GM21529 (cell line): ENCODE measurements around the gene SLC13A3.

Source experiments
- ATAC-seq: cut with Tn5 transposase; IDR thresholded peaks from one replicate; pipeline ENCODE4 v1.9.1; 2021; ENCODE audit not compliant: unreplicated experiment

SLC13A3 gene

DNA sequence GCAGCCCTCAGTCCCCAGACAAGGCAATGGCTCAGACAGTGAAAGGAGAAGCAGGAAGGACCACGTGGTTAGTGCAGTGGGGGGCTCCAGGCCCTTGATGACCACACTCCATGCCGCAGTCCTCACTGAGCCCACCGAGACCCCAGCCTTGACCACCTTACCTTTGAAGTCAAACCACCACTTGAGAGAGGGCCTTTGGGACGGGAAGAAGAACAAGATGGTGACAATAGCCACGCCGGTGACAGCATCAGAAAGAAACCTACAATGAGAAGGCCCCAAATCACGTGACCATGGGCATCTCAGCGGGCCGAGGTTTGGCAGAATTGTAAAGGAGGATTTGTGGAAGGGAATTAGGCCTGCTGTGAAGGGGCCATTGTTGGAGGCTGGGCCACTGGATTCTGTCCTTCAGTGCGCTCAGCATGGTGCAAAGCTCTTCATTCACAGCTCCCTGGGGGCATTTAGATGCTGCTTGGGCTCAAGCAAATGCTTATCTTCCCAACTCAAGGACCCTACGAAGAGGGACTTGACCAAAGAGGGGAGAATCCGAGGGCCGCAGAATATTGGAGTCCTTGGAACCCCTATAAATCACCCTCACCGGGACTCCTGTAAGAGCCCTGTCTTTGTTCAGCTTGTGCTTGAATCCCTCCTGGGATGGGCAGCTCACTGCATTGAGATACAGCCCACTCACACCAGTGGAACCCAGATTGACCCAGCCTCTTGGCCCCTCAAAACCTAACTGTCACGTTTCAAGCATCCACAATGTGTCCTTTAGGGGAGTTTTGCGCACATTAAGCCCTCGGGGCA is 67.6 kb downstream of the SLC13A3 start:
- no peak for ATAC-seq

DNA sequence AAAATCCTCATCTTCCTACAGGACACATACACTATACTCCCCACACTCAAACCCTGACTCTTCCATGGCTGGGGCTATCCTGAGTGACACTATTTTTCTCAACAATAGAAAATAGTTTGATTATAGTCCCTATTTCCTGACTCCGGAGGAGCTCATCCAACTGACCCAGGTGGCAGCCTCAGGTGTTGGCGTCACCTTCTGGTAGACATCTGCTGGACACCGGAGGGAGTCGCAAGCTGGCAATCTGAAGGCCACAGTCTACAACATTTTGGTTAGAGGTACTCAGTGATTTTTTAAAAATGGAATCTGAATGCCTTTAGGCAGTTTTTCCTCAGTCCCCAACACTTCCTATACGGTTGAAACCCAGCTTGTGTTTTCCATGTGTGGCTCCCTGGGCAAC is 68.6 kb downstream of the SLC13A3 start:
- no peak for ATAC-seq

DNA sequence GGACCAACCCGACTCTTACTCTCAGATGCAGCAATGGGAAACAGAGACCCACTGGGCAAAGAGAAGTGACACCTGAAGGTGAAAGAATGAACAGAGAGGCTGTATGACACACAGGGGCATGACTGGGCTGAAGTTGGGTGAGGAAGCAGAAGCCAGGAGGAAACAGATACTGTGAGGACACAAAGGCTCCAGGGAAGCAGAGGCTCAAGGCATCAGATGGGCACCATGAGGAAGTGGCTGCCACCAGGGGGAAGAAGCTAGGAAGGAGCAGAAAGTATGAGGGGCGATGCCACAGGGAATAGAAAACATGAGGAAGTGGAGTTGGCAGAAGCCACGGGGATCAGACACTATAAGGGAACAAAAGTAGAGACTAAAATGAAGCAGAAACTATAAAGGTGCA is 69.9 kb downstream of the SLC13A3 start:
- ATAC-seq, result no peak

DNA sequence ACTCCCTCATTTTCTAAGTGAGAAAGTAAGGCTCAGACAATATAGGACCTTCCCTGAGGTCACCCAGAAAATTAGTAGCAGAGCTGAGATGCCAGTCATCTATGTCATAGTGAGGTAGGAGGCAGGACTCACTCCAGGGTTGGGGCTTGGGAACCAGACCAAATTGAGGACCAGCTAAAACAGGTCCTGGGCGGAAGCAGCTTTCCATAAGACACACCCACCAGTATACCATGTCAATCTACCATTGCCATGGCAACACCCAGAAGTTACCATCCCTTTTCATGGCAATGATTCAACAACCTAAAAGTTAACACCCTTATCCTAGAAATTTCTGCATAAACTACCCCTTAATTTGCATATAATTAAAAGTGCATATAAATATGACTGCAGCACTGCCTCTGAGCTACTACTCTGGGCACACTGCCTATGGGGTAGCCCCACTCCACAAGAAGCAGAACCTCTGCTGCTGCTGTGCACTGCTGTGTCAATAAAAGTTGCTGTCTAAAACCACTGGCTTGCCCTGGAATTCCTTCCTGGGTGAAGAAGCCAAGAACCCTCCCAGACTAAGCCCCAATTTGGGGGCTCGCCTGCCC is 70.5 kb downstream of the SLC13A3 start:
- ATAC-seq, result no peak

DNA sequence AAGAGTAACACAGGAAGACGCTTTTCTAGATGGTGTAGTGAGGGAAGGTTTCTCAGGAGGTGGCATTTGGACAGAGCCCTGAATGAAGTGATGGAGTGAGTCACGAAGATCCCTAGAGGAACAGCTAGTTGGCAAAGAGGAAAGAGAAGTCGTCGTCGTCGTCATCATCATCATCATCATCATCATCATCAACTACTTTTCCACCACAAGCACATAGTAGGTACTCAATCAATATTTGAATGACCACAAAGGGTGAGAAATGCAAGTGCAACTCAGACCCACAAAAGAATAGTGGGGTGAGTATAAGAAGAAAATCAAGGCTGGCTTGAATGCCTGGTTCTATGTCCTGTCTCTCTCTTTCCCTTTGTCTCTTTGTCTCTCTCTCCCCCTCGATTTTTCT is 72.5 kb downstream of the SLC13A3 start:
- no peak for ATAC-seq

DNA sequence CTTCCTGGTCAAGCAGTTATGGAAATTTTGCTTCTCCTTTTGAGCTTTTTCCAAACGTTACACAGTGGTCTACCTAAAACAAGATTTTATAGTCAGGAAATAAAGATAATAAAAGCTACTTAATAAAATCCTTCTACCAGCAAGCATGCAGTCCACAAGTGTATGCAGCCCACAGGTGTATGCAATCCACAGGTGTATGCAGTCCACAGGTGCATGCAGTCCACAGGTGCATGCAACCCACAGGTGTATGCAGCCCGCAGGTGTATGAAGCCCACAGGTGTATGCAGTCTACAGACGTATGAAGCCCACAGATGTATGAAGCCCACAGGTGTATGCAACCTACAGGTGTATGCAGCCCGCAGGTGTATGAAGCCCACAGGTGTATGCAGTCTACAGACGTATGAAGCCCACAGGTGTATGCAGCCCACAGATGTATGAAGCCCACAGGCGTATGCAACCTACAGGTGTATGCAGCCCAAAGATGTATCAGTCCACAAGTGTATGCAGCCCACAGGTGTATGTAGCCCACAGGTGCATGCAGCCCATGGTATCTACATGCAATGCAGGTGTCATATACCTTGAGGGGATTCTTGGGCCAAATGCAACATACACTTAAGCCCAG is 74.4 kb downstream of the SLC13A3 start:
- no peak for ATAC-seq

DNA sequence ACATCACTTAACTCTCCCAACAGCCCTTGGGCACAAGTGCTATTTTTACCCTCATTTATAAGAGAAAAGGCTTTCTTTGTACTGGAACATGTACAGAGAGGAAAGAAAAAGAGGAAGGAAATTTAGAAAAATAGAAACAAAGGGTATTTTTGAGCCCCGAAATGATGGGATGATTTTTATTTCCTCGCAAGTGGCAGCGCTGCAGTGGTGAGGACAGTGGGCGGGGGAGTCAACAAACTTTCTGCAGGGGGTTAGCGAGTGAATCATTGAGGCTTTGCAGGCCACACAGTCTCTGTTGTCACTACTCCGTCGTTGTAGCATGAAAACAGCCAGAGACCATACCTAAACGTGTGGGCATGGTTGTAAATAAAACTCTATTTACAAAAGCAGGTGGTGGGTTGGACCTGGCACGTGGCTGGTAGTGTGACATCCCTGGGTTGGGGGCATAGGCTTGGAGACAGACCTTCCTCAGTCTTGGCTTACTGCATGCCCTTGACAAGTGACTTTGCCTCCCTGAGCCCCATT is 75.3 kb downstream of the SLC13A3 start:
- ATAC-seq, result no peak

DNA sequence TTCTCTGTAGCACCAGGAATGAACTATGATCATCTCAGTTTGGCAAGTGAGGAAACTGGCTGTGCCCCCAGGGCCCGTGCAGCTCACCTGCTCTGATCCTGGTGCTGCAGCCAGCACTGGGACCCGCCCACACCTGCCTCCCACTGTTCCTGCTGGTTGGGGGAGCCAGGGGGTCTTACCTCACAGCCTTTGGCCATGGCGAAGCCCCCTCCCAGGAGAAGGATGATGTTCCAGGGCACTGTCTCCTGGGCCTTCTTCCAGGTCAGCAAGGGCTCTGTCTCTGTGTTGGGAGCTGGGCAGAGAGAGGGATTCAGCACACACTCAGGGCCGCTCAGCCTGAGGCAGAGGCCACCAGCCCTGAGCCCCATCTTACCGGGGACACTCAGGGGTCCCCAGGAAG is 75.9 kb downstream of the SLC13A3 start:
- ATAC-seq, result no peak

DNA sequence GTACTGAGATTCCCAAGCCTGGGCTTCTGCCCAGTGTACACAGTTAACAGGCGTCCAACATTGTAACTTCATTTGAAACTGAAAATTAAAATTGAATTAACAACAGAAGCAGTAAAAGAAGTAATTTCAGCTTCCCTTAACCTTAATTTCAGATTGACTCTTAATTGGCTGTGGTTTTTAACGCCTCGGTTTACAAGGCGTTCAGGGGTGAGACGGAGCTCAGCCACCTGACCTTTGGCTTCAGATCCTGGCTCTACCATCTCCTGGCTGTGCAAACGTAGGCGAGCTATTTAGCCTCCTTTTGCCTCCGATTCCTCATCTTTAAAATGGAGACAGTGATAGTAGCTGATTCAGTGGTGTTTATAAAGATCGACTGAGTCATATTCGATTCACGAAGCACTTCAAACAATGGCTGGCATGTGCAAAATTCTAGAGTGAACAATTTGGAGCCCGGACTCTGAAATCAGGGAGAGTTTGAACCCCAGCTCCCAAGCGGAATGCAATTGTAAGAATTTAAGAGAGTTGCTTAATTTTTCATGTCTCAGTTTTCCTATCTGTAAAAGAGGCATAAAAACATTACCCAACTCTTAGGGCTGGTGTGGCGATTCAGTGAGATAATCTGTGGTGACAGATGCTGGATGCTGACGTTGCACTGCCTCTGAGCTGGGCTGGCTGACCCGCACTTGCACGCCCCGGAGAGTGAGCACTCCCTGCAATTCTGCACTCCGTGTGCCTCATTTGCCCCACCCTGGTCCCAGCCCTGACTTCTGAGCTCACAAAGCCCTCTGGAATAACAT is 77.3 kb downstream of the SLC13A3 start:
- ATAC-seq, result no peak

DNA sequence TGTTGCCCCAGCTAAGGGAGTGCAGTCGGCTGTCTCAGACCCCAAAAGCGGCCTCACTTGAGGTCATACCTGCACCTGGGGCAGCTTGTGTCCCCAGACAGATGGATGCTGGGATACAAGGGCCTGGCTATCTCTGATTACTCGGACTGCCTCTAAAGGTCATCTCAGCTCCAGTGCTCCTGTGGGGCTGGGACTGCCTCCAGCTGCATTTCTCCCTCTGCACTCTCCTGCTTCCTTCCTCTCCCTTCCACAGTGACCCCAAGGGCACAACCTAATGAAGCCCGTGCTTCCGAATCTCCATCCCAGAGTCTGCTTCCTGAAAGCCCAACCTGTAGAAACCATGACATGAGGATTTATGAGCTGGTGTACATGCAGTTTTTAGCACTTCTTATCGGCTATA is 78.0 kb downstream of the SLC13A3 start:
- ATAC-seq, result no peak

DNA sequence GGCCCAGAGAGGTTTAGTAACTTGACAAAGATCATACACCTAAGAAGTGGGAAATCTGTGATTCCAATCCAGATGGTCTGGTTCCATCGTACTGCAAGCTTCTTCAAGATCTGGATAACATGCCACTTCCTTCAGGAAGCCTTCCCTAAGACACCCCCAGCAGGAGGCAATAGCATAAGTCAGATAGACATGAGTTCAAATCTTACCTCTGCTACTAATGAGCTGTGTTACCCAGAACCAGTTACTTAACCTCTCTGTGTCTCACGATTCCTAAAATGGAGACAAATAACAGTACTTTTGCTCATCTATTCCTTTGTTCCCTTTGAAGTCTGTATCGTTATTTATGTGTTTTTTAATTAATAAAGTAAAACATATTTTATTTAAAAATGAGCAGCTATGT is 78.5 kb downstream of the SLC13A3 start:
- no peak for ATAC-seq

DNA sequence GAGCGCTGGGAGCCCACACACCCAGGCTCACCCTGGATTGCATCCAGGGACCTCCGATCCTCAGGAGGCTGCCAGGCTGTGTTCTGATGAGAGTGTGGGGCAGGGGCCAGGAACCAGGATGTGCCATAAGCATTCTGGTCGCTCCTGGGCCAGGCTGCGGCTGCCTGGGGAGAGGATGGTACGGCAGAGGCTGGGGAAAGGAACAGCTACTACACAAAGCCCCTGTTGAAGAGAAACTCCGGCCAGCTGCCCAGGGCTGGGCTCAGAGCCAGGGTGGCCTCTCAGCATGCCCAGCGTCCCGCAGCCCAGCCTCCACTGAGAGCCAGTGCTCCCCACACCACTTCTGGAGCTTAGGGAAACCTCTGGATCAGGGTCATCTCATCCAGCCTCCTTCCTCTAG is 79.1 kb downstream of the SLC13A3 start:
- no peak for ATAC-seq

DNA sequence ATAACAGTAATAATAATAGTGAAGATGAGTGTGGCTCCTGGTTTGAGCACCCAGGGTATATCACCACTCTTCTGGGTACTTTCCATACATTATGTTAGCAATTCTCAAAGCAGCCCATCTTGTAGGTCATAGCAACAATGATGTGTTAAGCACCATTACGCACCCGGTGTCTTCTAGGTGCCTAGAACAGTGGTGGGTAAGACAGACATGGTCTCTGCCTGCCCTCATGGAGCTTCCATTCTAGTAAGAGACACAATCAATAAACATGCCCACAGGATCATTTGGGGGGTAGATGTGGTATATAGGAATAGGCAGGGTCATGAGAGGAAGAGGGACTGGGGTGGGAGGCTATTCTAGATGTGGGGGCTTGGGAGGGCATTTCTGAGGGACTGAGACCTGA is 79.8 kb downstream of the SLC13A3 start:
- ATAC-seq, result no peak

DNA sequence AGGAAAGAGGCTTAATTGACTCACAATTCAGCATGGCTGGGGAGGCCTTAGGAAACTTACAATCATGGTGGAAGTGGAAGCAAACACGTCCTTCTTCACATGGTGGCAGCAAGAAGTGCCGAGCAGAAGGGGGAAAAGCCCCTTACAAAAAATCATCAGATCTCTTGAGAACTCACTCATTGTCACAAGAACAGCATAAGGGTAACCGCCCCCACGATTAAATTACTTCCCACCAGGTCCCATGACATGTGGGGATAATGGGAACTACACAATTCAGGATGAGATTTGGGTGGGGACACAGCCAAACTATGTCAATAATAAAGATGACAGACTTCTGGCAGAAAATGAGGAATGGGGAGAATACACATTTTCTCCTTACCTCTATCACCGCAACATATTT is 80.3 kb downstream of the SLC13A3 start:
- no peak for ATAC-seq

DNA sequence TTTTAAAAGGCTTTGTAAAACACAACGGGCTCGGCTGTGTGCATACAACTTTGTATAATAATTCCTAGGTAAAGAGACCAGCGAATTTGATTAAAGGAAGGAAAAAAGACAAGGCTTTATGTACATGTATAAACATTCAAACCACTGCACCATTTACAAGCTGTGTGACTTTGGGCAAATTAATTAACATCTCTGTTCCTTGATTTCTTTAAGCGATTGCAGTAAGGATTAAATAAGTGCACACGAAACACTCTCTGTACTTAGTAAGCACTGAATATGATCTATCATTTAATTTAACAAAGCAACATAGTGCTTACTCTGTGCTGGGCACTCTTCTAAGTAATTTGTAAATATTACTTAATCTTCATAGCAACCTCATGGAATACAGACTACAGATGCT is 81.3 kb downstream of the SLC13A3 start:
- no peak for ATAC-seq

DNA sequence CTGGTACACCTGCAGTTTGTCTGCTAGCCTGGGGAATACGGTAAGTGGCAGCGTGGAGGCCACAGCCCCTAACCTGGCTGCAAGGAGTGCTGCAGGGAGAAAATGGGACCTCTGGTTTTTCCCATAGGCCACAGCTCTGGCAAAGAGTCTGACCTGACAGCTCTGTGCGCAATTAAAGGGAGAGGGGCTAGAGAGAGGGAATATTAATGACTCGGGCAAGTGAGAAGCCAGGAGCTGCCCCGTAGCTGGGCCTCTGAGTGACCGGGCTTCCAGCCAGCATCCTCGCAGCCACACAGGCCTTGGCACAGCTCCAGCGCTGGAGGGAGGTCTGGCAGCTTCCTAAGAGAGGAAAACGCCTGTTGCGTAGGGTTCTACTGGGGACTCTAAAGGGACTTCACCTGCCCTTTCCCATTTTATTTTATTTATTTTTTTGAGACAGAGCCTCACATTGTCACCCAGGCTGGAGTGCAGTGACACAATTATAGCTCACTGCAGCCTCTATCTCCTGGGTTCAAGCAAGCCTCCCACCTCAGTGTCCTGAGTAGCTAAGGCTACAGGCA is 82.6 kb downstream of the SLC13A3 start:
- no peak for ATAC-seq

DNA sequence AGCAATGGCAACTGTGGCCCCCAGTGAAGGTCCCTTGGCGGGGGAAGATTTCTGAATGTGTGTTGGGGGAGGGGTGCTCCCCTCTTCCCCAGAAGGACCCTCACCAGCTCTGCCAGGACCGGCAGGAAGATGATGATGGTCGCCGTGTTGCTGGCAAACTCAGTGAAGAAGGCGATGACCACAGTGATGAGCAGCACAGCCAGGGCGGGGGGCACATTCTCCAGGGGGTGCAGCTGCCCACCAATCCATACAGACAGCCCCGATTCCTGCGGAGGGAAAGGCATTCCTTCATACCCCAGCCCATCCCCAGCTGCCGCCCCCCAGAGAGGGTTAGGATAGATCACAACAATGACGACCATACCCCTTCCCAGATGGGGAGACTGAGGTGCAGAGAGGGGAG is 85.1 kb downstream of the SLC13A3 start:
- ATAC-seq, result no peak

DNA sequence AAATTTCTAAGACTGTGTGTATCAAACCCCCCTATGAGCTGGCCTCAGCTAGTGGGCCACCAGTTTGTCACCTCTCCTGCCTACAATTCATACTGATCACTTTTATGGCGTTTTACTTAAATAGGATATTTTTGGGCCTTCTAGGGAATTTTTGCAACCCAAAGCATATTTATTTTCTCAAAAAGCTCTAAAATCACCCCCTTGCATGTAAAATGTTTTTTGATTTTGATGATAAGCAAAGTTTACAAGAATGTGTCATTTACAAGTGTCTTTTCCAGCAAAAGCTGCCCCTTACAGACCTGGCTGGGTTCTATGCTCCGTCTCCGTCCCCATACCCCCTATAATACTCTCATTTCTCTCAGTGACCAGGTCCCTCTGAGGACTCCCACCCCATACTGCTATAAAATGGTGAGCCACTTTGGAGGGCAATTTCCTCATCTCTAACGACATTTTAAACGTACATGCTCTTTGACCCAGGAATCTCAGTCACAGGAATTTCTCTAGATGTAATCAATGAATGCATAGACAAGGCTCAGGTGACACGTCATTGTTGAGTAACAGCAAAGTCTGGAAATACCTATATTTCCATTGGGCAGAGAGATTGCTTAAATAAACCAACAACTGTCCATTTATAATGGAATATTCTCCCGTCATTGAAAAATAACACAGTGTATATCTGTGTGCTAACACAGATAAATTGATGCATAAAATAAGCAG is 86.9 kb downstream of the SLC13A3 start:
- no peak for ATAC-seq

DNA sequence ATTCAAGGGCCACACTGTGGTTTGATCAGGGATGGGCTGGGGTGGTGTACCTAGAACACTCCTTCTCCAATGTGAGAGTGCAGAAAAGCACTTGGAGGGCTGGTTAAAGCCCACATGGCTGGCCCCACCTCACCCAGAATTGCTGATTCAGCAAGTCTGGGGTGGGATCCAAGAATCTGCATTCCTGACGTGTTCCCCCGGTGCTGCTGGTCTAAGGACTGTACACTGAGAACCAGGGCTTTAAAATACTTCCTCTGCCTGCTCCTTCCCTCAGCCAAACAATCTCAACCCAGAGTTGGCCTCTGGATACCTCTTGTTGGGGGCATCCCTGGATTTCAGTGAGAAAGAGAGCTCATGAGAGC is 87.4 kb downstream of the SLC13A3 start:
- no peak for ATAC-seq

DNA sequence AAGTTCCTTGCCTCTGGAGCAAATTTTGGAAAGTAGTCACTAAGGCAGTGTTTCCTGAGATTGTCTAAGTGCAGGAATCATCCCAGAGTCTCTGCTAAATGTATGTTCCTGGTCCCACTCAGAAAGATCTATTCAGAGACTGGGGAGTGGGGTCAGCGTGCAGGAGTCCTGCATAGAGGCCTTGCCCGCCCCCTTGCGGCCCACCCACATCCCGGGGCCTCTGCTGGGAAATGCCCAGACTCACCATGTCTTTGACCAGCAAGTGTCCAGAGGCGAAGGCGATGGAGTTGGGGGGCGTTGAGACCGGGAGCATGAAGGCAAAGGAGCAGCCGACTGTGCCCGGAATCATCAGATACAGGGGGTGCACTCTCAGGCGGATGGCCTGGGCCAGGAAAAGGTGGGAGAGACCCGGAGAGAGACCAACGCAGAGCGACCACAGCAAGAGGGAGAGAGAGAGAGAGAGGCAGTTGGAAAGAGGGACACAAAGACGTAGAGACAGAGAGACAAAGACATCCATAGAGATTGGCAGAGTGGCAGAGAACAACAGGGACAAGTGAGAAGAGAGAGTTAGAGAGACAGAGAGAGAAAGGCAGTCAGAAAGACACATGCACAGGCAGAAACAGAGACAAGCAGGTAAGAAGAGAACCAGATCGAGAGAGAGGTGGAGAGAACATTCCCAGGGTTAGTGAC is 87.9 kb downstream of the SLC13A3 start:
- no peak for ATAC-seq
